GM19452 (cell line): ENCODE measurements around the gene AP1S2.
A peak's percentile ranks its signal among the peaks of the same experiment; 100 is the strongest.
"Not testable (repeated sequence)": the region's sequence is repeated elsewhere in the genome, so short reads cannot be mapped to it uniquely, and the experiment has no call there.

Experiments used
- ATAC-seq: cut with Tn5 transposase; IDR thresholded peaks from one replicate; pipeline ENCODE4 v1.9.1; 2021; ENCODE audit not compliant: unreplicated experiment

Gene AP1S2

GRCh38 chrX:15854712-15855567 lies at the start of gene AP1S2:
Gene AP1S2 (minus strand): TSS chrX:15854813. CDS start chrX:15852524, 2,289 bp downstream.
- ATAC-seq: peak; percentile 90

DNA sequence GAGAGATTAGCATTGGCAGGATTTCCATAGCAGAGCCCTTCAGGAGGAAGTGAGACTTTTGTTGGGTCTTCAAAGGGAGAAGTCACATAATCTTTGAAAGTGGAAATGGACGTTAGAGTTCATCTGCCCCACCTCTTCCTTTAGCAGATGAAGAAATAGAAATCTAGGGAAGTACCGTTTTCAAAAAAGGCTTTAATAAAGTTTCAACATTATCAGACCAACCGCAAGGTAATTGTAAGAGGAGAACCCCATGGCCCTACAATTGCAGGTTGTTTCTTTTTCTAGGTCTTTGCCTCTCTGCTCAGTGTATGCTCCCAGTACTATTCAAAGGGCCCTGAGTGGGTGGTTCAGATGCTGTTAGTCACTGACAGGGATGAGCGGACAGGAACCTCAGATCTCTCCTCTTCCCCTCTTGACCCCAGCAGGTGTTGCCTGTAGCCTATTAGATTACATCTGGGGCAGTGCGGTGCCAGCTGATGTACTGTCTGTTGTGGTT lies 48.6 kb upstream of the AP1S2 start:
- ATAC-seq: peak; percentile 90

GRCh38 chrX:15895334-15895733 lies 40.7 kb upstream of the AP1S2 start:
- no peak for ATAC-seq

GRCh38 chrX:15894724-15895123 lies 40.1 kb upstream of the AP1S2 start:
- ATAC-seq: no peak

- ATAC-seq: no peak
Measured at GRCh38 chrX:15890463-15890862, 35.9 kb upstream of the AP1S2 start.

- ATAC-seq: no peak
Measured at GRCh38 chrX:15888062-15888461, 33.4 kb upstream of the AP1S2 start.

- no peak for ATAC-seq
Measured at GRCh38 chrX:15883540-15883863, 28.9 kb upstream of the AP1S2 start.

DNA sequence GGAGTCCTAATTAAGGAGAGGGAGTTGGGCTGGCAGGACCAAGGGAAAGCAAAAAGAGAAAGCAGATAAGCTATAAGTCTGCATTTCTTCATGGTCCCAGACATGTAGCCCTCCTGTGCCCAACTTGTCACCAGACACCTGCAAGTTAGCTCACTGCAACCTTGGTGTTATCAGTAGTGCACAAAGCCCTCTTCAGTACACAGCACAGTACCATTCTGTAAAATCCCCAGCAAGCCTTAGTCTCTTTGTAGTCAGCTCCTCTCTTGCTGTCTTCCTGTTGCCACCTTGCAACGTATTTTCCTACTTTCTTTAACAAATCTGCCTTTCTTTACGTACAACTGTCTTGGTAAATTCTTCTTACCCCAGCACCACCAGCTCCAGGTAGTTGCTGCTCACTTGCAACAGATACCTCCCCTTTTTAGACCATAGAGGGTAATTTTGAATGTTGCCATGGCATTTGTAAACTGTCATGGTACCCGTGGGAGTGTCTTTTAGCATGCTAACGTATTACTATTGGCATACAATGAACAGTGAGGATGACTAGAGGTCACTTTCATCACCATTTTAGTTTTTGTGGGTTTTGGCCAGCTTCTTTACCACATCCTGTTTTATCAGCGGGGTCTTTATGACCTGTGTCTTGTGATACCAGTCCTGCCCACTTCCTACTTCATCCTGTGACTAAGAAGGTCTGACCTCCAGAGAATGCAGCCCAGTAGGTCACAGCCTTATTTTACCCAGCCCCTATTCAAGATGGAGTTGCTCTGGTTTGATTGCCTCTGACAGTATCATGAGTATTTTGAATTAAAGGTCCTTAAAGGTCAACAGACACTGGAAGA lies 28.3 kb upstream of the AP1S2 start:
- peak; percentile 91 for ATAC-seq

- no peak for ATAC-seq
Measured at GRCh38 chrX:15881381-15881897, 26.8 kb upstream of the AP1S2 start.

- not testable (repeated sequence) for ATAC-seq
Measured at GRCh38 chrX:15877914-15878313, 23.3 kb upstream of the AP1S2 start.

DNA sequence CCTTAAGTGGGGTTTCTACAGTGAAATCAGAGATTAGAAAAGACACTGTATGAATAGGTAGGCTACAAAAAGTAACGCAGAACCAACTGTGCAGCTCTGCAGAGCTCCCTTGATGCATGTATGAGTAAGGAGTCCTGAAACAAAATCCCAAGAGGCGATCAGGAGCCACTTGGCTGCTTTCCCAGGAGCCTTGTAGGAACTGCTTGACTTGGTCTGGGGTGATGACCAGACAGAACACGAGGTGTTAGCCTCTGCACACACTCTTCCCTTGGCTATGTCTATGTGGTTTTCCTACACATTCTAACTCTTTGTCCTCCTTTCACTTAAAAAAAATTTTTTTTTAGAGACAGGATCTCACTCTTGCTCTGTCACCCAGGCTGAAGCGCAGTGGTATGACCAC lies 22.8 kb upstream of the AP1S2 start:
- no peak for ATAC-seq

DNA sequence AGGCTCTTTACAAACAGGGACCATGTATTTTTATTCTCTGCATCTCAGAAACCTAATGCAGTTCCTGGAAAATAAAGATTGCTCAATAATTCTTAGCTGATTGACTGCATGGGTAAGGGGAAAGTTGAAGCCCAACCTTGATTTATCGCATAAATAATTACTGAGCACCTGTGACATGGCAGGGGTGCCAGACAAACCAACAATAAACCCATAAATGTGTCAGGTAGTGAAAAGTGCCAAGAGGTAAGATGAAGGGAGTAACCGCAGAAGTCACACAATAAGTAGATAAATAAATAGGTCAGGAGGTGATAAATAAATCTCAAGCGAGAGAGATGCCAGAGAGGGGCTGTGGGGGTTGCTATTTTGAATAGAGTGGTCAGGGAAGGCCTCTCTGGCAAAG lies 20.1 kb upstream of the AP1S2 start:
- no peak for ATAC-seq

DNA sequence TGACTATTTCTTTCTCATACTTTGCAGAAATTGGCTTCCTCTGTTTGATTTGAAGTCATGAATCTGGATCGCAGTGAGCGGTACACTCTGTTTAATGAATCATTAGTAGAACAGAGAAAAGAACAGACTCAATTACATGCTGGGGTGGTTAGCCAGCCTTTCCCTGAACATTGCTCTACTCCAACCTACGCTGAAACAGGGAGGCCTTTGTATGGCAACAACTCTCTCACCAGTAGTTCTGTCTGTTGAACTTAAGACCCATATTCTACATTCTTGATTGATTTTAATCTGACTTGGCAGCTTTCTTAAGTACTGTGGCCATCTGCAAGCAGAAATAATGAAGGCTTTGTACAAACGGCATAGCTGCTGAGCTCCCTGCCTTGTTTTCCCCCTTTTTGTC lies 19.0 kb upstream of the AP1S2 start:
- no peak for ATAC-seq

GRCh38 chrX:15870310-15870709 lies 15.7 kb upstream of the AP1S2 start:
- ATAC-seq: no peak

- no peak for ATAC-seq
Measured at GRCh38 chrX:15869695-15870094, 15.1 kb upstream of the AP1S2 start.

DNA sequence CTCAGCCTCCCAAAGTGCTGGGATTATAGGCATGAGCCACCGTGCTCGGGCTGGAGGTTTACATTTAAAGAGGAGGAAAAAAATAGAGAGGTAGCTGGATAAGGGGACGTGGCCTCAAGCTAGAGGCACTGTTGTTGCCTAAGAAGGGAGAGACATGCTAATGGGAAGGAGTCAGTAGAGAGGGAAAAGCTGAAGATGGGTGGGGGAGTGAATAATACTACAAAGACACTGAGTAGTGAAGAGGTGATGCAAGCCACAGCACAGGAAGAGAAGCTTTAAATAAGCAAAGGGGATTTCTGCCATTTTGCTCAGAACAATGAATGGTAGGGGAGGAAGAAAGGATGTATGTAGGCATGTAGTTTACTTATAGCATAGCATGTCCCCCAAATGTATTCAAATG lies 11.5 kb upstream of the AP1S2 start:
- ATAC-seq: no peak

GRCh38 chrX:15864629-15865028 lies 10.0 kb upstream of the AP1S2 start:
- no peak for ATAC-seq

GRCh38 chrX:15864023-15864422 lies 9.4 kb upstream of the AP1S2 start:
- no peak for ATAC-seq

GRCh38 chrX:15860921-15861320 lies 6.3 kb upstream of the AP1S2 start:
- ATAC-seq: no peak

DNA sequence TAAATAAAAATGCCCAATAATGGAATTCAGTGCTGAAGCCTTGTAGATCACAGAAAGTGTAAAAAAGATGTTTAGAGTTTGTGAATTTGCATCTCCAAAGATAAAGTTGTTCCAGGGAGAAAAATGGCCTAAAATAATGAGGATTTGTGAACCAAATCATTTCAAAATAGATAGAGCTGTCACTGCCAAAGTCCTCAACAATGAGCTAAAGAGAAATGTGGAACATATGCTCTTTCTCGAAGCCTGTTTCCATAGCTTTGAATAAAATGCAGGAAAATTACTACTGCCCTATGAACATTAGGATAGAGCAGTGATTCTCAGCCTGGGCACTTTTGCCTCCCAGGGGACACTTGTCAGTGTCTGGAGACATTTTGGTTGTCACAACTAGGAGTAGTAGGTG lies 3.4 kb upstream of the AP1S2 start:
- no peak for ATAC-seq

DNA sequence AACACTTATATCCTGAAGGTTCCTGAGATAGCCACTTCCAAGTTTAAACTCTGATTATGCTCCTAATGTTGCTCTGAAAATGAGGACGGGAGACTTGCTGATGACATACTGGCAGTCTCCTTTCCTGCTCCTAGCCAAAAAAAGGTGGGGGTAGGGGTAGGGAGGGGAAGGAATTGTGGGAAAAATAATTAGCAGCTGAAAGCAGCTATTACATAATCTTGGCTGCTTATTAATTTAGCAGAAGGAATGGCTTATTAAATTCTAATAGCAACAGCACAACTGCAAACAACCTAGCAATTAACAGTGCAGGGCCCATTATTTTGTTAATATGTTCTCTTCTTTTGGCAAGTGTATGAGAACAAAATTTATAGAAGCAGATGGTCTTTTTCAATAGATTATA lies 2.0 kb upstream of the AP1S2 start:
- no peak for ATAC-seq

DNA sequence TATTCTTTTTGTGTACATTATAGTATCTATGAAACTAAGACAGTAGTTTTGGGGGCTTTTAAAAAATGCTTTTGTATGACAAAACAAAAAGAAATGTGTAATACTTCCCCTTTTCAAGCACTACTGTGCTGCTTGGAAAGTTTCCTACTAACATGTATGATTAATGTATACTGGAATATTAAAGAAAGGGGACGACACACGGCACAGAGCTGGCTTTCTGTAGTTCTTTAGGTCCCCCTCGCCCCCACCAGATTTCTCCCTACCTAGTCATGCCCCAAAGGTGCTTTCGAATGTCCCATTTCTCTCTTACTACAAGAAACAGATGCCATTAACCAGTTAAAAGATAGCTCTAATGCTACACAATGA lies 1.6 kb upstream of the AP1S2 start:
- ATAC-seq: no peak
